ENCODE measurements around the gene MYO1A.
A peak's percentile ranks its signal among the peaks of the same experiment; 100 is the strongest.

MYO1A gene

DNA sequence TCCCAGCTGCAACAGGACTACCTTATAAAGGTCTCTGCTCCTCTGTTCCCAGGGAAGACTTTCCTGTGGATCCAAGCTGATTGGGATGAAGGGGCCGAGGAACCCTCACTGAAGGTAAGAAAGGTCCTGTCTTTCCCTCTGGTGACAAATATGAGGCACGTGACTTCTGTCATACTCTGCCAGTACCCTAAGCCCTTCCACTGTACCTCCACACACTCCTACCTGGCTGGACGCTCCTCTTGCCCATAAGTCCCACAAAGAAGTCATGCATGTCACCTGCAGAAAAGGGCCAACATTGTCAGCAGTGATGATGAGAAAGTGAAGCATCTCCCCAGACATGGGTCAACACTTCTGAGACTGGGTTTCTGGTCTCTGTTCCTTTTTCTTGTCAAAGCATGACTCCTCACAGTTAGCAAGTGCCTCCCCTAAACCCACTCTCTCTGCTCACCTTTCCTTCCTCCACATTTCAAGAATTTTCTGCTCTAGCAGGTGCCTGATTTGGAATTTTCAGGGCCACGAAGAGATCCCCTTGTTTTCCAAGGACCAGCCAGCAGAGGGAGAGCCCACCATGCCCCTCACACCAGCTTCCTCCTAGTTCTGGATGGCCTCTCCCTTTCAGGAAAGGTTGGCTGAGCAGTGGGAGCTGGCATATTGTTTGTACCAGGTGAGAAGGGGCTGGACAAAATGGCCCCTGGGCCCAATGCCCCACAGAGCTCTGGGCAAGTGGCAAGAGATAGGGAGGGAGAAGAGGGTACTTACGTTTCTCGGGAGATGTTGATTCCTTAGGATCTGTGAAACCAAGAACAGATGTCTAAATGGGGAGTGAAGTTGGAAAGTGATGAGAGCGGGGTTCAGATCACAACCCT lies 37.1 kb downstream of the MYO1A start:
- no peak for DNase-seq

DNA sequence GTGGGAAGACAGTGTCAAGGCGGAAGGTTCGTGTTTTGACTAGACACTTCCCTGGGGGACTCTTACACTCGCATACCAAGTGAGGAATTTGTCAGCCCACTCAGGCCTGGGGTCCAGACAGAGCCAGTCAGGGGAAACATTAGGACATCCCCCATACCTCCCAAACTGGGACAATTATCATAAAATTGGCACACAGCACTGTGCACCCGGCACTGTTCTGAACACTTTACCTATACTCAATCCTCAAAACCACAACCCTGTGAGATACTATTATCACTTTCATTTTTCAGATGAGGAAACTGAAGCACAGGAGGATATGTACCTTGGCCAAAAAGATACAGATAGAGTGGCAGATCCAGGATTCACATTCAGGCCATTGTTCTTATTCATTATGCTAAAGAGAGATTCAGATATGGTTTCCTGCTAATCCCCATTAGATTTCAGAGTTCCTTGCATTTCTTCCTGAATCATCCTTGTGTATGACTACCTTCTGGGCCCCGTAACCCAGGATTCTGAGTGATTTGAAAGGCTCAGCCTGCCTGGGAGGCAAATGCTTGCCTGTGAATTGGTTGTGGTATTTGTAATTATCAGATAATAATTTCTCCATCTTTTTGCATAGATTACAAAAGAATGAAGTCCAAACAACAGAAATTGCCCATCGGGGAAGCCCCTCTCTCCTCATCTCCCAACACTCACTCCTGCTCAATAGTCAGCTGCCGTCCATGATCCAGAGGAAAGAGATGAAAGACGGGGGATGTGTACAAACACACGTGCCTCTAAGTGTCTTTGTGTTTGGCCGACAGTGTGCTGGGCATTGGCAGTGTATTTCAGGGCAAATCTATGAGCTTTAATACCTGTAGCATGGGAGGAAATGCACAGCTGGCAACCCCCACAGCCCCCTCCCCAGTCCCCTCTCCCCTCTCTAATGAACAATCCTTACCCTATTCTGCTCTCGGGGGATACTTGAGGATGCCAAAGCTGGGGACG lies 38.2 kb downstream of the MYO1A start:
- no peak for DNase-seq

DNA sequence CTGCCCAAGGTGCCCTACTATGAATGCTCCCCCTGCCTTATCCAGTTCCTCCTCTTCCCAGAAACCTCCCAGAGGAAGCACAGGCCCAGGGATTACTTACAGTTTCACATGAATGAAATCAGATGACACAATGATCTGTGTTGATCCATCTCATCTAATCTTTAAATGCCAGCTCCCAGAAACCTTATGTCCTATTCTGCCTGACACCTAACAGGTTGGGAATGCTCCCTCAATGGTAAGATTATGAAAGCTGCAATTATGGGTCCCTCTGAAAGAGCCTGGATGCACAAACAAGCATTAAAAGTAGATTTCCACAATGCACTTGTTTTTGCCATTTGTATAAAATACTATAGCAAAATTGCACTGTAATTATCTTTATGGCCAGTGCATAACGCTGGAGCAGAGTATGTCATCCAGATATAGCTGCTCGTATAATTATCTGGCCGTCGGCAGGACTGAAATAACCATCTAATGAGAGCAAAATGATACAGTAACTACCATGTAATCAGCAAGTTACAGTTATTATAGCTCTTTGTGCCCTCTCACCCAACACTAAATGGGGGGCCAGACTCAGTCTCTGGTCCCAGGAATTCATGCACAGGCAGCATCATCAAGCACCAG lies 39.2 kb downstream of the MYO1A start:
- DNase-seq, result no peak

DNA sequence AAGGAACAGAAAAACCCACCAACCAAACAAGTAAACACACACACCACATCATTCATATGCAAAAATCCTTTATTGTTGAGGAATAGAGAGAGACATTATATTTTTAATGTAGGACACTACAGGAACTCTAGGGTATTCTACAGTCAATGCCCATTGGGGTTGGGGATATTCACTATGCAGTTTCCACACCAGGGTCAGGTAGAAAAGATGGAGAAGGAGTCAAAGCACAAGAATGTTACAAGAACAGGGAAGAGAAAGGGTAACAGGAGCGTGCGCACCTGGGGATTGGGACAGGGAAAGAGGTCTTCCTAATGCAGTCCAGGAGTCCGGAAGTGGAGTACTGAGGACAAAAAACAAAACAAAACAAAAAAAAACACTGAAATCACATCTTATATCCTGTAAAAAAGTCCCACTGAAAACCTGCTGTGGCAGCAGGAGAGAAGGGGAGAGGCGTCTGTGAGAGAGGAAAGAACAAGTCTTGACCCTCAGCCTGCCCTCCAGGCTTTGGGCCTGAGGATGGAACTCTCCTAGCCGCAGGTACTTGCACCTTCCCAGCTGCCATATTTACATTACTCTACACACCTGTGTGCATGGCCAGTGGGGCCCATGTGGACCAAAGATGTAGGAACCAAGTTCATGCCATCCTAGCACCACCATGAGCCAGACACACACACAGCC lies 39.8 kb downstream of the MYO1A start:
- DNase-seq, result no peak

DNA sequence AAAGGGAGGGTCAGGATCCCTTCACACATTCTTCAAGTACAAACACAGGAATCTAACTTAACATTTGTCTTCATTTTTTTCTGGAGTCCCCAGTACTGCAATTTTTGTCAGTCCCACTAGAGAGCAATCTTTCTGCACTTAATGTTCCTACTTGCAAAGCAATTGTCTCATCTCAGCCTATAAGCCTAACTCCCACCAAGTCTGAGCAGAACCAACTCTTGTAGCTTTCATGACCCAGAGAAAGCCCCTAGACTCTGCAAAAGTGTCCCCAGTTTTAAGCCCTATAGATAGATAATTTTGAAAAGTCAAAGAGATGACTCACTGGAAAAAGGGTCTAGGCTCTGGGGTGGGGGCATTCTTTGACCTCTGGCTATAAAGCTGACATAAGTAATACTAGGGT lies 41.8 kb downstream of the MYO1A start:
- peak; percentile 67 for DNase-seq

DNA sequence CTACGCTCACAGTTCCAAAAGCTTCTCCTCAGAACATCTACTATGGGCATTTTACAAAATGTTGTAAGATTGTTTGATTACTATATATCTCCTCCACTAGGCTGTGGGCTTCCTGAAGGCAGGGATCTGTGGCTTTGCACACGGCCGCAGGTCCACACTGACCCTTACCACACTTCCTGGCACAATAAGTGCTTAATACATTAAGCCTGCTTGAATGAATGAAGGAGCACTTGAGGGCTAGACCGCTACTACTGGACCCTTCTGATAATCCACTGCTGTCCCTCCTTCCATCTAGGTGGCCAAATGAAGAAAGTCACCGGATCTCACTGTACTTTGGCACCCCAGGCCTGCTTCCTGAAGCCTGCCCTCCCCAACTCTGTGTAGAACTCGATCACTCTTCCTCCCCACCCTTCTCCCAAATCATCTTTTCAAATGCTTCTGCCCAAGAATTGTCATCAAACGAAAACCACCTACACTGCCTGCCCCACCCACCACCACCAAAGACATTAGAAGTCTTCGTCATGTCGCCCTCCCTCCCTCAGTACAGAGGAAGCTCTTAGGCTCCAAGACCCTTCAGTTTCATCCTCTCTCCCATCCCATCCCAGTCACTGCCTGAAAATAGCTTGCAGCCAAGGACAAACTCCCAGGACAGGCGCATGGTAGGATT lies 43.0 kb downstream of the MYO1A start:
- no peak for DNase-seq

DNA sequence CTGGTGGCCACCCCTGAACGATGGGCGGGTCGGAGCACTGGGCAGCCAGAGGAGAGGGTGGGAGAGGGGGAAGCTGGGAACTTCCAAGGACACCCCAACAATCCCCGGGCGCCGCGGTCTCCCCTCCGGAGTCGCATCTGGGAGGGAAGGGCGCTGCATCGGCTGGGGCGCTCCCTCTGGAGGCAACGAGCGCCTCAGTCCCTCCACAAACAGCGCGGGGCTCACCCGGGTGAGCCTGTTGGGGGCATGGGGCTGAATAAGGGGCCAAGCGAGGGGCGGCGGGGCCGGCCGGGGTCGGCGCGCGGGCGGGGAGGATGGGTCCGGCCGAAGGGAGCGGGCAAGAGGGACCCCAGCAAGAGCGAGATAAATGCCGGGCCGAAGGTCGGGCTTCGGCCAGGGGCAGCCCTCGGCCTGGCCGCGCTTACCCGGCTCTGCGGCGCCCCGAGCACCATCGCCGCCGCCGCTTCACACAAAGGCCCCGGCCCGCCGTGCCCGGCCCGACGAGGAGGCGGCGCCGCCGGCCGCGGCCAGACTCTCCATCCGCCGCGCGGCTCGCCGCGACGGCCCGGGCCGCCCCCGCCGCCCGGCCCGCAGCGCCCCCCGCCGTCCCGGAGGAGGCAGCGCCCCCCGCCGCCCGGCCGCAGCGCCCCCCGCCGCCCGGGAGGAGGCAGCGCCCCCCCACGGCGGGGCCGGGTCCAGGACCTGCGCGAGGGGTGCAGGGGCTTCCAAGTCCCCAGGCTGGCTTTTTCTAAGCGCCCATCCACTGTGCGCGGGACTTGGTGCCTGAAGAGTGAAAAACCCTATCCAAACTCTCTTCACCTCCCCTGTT lies 43.7 kb downstream of the MYO1A start, which contains the start of gene ZBTB39:
ZBTB39 (minus strand) TSS at position 567 of the 829 bp plus-strand sequence. CDS start 1,629 bp downstream, outside the sequence.
- peak; percentile 63 for DNase-seq

DNA sequence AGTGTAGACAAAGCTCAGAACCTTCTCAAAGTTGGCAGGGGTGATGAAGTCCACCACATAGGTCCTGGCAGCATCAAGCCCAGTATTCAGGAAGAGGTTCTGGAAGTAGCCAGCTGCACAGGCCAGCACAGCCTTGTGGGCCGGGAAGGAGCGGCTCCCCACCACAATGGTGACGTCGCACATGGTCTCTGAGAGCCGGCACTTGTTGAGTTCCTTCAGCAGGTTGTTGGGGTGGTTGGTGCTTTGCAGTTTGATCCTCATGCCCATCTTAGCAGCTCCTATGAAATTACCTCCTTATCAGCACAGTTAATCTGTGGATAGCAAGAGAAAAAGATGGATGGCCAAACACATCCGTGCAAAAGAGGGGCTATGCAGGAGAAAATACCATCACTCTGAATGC lies 45.3 kb downstream of the MYO1A start:
- no peak for DNase-seq

DNA sequence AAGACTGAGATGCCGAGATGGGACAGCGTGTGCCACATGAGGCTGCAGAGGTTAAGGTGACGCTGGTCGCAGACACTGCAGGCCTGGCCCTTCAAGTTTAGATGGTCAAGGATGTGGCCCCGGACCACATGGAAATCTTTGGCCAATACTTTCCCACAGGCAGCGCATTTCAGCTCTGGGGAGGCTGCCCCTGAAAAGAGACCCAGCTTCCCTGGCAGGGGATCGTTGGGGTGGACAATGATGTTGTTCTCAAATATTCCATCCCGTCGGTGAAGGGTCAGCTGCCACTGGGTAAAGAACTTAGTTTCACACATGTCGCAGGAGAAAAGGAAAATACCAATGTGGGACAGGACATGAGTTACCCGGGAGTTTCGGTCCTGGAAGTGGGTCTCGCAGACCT lies 46.5 kb downstream of the MYO1A start:
- no peak for DNase-seq

DNA sequence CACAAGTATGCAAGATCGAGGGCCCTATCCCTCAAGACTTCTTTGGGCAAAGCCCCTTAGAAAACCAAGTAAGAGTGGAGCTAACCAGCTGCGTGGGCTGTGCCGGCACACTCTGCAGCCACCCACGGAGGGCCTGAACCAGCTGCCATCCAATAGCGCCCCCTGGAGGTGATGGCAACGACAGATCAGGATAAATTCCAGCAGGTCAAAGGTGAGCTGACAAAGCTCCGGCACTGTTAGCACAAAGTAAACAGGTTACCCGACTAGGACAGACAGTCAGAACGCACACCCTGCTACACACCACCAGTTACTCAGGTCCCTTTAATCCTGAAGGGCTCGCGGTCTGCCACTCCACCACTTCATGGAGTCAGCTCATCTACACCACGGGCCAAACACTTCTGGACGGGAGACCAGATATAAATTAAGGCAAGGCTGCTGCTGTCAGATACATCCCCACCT lies 48.5 kb downstream of the MYO1A start:
- peak; percentile 70 for DNase-seq

DNA sequence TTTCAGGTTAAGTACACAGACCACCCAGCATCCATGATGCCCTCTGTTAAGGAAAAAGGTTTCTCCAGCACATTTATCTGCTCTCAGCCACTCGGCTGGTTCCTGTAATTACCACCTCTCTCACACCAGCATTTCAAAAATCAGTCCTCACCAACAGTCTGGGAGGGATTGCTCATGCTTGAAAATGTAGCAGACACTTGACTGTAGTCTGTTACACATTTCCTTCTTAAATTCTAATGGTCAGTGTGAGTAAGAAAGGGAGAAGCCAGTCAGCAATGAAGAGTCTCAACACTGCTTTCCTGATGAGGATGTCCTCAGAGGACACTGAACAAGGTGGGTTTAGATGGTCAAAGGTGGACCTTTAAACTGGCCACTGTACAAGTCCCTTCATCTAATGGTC lies 49.5 kb downstream of the MYO1A start:
- no peak for DNase-seq

DNA sequence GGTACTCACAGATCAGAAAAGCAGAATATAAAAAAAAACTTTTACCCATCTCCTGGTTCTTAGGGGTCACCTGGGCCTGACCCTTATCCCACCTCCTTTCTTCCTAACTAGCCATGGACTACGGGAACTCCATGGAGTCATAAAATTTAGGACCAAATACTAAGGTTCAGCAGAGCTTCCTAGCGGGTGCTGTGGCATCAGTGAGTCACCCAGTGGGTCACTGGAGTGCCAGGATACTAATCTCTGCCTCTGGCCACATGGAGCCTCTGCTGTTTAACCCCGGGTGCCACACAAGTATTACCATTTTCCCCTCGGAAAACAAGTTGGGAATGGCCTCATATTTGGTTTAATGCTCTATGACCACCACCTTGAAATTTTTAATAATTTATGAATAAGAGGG lies 50.5 kb downstream of the MYO1A start:
- peak; percentile 33 for DNase-seq

DNA sequence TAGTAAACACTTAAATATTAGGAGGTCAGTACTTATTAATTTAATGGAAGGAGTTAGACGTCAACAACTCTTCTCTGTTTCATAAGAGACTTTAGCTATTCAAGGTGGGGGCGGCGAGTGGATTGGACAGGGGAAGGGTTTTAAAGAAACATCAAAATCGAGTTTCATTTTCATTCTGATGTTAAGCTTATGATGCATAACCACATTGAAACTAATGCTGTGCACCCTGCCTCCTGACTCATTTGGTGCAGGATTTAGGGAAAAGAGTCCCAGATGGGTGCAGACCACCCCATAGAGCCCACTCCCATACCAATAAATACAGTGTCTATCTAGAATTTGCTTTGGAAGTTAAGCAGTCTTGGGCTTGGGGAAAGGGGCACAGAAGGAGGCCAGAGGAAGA lies 50.9 kb downstream of the MYO1A start:
- no peak for DNase-seq

DNA sequence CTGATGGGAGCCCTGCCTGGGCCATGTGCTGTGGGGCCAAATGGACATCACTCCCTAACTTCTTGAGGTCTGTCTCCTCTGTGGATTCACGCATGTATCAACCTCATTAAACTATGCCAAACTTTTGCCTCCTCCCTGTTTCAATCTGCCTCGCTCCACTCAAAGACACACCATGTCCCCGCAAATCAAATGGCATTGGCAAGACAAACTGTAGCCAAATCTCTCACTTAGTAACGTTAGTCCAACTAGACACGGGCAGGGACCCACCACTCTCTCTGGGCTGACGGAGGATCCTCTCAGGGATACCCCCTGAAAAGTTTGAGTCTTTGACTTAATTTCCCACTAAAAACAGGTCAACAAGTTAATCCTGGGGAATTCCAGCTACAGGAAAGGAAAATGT lies 51.6 kb downstream of the MYO1A start:
- no peak for DNase-seq

DNA sequence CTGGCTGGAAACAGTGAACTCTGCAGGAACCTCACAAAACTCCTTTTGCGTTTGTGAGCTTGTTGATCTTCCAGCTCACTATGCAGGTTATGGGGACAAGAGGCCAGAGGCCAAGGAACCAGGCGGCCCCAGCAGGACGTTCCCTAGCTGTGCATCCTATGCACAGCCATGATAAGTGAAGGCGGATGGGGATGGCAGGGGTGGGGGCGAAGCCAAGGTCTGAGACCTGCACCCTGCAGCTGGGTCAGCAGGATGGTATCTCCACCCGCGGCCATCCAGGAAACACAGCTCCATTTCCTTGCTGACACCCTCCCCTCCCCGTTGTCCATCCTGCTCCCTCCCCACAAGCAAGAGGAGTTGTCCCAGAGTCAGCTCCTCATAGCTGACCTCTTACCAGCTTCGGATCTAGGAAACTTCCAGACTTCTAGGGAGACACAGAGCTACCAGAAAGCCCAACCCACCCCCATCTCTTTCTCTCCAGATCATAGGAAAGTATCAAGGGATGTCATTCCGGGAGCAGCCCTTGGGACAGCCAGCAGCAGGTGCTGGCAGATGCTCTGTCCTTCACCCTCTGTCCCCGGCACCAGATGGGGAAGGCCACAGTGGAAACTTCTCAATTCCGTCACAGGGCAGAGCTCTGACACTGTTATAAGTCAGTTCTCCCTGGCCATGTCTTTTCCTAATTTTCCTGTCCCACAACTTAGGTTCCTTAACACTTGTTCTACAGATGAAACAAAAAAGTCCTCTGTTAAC lies 53.0 kb downstream of the MYO1A start:
- DNase-seq, result no peak

DNA sequence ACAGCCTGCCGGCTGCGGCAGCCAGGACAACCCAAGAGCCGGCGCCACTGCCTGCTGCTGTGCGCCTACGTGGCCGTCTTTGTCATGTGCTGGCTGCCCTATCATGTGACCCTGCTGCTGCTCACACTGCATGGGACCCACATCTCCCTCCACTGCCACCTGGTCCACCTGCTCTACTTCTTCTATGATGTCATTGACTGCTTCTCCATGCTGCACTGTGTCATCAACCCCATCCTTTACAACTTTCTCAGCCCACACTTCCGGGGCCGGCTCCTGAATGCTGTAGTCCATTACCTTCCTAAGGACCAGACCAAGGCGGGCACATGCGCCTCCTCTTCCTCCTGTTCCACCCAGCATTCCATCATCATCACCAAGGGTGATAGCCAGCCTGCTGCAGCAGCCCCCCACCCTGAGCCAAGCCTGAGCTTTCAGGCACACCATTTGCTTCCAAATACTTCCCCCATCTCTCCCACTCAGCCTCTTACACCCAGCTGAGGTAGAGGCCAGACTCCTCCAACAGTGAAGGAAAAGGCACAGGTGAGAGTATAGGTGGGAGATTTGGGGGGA lies 53.9 kb downstream of the MYO1A start:
- no peak for DNase-seq

DNA sequence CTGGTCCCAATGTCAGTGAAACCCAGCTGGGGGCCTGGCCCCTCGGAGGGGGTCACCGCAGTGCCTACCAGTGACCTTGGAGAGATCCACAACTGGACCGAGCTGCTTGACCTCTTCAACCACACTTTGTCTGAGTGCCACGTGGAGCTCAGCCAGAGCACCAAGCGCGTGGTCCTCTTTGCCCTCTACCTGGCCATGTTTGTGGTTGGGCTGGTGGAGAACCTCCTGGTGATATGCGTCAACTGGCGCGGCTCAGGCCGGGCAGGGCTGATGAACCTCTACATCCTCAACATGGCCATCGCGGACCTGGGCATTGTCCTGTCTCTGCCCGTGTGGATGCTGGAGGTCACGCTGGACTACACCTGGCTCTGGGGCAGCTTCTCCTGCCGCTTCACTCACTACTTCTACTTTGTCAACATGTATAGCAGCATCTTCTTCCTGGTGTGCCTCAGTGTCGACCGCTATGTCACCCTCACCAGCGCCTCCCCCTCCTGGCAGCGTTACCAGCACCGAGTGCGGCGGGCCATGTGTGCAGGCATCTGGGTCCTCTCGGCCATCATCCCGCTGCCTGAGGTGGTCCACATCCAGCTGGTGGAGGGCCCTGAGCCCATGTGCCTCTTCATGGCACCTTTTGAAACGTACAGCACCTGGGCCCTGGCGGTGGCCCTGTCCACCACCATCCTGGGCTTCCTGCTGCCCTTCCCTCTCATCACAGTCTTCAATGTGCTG lies 54.6 kb downstream of the MYO1A start:
- no peak for DNase-seq

DNA sequence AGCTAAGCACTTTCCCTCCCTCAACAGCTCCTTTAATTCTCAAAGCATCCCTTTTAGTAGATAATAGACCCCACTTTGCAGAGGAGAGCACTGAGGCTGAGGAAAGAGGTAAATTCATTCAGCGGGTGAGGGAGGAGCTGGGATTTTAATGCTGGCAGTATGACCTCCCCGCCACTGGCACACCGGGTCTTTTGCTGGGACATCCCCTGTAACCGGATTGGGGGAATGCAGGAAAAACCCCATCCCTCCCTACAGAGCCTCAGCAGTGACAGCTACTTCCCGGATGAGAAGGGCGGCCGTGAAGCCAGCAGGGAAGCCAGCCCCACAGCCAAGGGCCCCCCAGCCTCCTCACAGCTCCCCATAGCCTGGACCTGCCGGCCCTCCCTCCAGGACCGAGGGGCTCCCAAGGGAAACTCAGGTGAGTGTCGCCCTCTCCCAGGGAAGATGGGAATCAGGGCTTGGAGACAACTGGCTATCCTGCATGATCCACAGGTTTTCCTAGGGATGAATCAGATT lies 55.6 kb downstream of the MYO1A start:
- DNase-seq, result no peak

DNA sequence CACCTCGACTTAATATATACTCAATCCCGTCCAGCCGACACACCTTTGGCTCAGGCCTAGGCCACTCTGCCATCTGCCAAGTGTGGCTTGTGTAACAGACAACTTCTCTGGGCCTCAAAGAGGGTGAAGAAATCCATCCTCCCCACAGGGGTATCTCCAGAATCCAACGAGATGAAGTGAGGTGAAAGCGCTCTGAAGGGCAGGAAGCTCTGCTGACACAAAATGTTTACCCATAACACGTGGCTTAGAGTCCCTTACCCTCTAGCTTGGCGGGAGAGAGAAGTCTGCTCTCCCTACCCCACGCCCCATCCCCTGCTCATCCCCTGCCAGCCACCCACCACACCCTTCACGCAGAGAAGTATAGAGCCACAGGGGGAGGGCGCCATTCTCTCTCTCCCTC lies 56.6 kb downstream of the MYO1A start:
- DNase-seq, result no peak

All from EL (cell line).